Mesothelial cell of epicardium (in vitro differentiated cells): ENCODE measurements around the gene RECQL5. TPM values are rescaled to one million over a fixed set of nuclear protein-coding genes. Genes with fewer than 3 reads are reported as not detected.
"Not testable (repeated sequence)": the region's sequence is repeated elsewhere in the genome, so short reads cannot be mapped to it uniquely, and the experiment has no call there.

Source experiments
- DNase-seq, 2 experiments: peaks; one replicate each; pipeline ENCODE4 v3.0.0; 2021; ENCODE audit warnings: low spot score in 2 of 2; ENCODE audit not compliant: unreplicated experiment in 2 of 2
- H3K27ac Mint-ChIP-seq: 2 replicates; pipeline ENCODE4 v1.8.0; 2021; ENCODE audit warnings: mixed read lengths
- H3K27me3 Mint-ChIP-seq: 2 replicates; pipeline ENCODE4 v1.8.0; 2021; ENCODE audit warnings: low read depth, mixed read lengths
- H3K36me3 Mint-ChIP-seq: 2 replicates; pipeline ENCODE4 v1.8.0; 2021; ENCODE audit warnings: mixed read lengths
- H3K4me1 Mint-ChIP-seq: 2 replicates; pipeline ENCODE4 v1.8.0; 2021; ENCODE audit warnings: mixed read lengths
- H3K4me3 Mint-ChIP-seq: 2 replicates; pipeline ENCODE4 v1.8.0; 2021; ENCODE audit warnings: mild to moderate bottlenecking, moderate library complexity, mixed read lengths
- H3K9me3 Mint-ChIP-seq: 2 replicates; pipeline ENCODE4 v1.8.0; 2021; ENCODE audit warnings: mixed read lengths
- total RNA-seq: library from RNA; stranded (reverse); gene quantifications from 3 replicates; pipeline ENCODE4 v1.2.1, GENCODE V29; 2021
- TF ChIP-seq, protein P1 (sequence below): fragments of 200-600 bp; sonication (generic); IDR thresholded peaks from one replicate; pipeline ENCODE4 v1.5.0; 2021; ENCODE audit warnings: antibody characterized with exemption; ENCODE audit not compliant: unreplicated experiment

RECQL5 gene
- total RNA-seq, 1 donor from 2014 or later = 62.6 TPM

DNA sequence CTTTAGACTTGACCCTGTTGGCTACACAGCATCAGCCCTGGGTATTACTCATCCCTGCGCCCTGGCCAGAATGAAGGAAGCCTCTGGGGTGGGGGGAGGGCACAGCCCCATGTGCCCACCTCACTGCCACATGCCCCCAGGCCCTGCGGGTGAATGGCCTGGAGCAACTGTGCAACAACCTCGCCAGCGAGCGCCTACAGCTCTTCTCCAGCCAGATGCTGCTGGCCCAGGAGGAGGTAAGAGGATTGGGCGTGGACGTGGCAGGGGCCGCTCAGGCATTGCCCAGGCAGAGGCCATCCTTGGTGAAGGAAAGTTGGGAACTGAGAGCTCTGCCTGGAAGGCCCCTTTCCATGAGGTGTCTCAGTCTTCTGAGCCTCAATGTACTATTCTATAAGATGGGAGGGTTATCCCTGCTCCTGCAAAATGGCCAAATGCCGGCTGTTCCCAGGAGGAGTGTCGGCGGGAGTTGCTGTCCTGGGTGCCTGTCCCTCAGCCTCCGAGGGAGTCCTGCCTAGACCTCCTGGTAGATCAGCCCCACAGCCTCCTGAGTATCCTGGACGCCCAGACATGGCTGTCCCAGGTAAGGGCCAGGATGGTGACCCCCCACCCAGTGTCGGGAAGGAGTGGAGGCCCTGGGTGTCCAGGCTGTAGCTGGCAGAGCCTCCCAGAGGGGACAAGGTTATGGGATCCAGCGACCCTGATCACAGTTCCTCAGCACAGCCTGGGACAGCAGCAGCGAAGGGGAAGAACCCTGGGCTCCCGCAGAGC is 70.5 kb downstream of the RECQL5 start:
- TF ChIP-seq, protein P1, sequence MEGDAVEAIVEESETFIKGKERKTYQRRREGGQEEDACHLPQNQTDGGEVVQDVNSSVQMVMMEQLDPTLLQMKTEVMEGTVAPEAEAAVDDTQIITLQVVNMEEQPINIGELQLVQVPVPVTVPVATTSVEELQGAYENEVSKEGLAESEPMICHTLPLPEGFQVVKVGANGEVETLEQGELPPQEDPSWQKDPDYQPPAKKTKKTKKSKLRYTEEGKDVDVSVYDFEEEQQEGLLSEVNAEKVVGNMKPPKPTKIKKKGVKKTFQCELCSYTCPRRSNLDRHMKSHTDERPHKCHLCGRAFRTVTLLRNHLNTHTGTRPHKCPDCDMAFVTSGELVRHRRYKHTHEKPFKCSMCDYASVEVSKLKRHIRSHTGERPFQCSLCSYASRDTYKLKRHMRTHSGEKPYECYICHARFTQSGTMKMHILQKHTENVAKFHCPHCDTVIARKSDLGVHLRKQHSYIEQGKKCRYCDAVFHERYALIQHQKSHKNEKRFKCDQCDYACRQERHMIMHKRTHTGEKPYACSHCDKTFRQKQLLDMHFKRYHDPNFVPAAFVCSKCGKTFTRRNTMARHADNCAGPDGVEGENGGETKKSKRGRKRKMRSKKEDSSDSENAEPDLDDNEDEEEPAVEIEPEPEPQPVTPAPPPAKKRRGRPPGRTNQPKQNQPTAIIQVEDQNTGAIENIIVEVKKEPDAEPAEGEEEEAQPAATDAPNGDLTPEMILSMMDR = no peak
- Mint-ChIP-seq H3K36me3 (no peaks in the 10 kb centered on the region), H3K27me3 (no peaks in the 10 kb centered on the region), H3K9me3 (no peaks in the 10 kb centered on the region), H3K4me1 (no peaks in the 10 kb centered on the region), H3K27ac (no peak overlapping the region), H3K4me3 (no peak overlapping the region)
- DNase-seq = no peak

DNA sequence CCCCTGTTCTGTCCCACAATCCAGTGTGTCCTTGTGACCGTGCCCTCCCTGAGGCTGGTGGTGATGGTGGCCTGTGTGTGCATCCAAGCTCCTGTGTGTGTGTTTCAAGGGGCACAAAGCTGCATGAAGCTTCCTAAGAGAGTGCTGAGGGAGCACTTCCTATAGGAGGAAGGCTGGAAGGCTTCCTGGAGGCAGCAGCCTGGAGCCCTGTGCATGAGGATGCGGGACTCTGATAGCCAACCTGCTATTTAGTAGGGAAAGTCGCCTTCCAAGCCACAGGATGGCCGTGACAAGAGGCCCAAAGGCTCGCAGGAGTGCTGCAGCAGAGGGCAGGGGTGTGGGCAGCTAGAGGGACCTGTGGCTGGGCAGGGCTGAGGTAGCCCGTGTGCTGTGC is 71.0 kb downstream of the RECQL5 start:
- H3K27ac Mint-ChIP-seq = no peak overlapping the region
- DNase-seq = no peak
- TF ChIP-seq, protein P1 = no peak
- H3K27me3 Mint-ChIP-seq = no peaks in the 10 kb centered on the region
- H3K9me3 Mint-ChIP-seq = no peaks in the 10 kb centered on the region
- H3K36me3 Mint-ChIP-seq = no peaks in the 10 kb centered on the region
- no peak overlapping the region for H3K4me3 Mint-ChIP-seq
- H3K4me1 Mint-ChIP-seq = no peaks in the 10 kb centered on the region

DNA sequence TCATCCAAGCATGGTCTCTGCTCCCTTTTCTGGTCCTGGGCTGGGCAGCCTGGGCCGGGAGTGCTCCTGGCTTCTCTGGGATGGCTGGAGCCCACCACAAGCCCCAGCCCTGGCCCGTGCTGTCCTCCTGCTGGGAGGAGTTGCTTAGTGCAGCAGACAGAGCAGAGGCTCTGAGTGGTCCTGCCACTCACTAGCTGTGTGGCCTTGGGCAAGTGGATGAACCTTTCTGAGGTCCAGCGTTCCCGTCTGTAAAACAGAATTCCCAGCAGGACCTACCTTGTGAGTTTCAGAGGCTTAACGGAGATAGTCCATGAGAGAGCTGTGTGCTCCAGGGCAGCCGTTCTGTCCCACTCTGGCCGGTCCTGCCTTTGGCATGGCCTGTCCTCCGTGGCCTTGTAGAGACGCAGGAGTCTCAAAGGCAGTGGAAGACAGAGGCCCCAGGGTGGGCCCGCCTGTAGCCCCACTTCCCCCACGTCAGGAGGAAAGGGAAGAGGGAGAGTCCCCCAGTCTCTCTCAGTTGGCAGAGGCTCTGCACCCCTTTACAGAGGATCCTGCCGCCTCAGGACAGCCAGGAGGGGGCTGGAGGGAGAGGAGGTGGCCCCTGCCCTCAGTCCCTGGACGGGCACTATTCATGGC is 71.6 kb downstream of the RECQL5 start:
- Mint-ChIP-seq H3K4me3 (no peak overlapping the region), H3K4me1 (no peaks in the 10 kb centered on the region), H3K9me3 (no peaks in the 10 kb centered on the region), H3K36me3 (no peaks in the 10 kb centered on the region), H3K27ac (no peak overlapping the region), H3K27me3 (no peaks in the 10 kb centered on the region)
- DNase-seq = no peak
- TF ChIP-seq, protein P1 = no peak

DNA sequence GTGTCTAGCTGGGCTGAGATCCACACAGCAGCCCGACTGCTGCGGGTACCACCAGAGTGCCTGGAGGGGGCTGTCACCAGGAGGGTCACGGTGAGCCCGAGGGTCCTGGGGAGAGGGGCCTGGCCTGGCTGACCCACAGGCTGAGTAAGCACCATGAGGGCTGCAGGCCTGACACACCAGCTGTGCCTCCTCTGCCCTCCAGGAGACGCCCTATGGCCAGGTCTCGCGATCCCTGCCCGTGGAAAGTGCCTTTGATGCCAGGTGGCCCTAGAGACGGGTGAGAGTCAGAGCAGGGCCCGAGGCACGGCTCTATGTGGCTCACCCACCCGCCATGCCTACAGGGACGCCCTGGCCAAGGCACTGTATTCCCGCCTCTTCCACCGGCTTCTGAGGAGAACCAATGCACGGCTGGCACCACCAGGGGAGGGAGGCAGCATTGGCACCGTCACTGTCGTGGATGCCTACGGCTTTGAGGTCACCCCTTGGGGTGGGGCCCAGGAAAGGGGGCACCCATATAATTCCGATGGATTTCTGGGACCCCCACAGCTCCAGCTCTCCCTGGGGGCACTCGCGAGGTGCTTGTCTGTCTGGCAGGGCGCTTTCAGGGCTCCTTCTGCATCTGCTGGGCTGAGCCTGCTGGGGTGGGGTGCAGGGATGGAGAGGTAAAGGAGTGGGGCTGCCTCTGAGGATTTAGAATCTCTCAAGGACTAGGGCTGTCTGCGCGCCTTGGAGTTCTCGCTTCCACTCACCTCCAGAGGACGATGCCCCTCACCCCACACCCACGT is 72.3 kb downstream of the RECQL5 start:
- no peaks in the 10 kb centered on the region for H3K27me3 Mint-ChIP-seq
- H3K27ac Mint-ChIP-seq = no peak overlapping the region
- TF ChIP-seq, protein P1 = no peak
- no peaks in the 10 kb centered on the region for H3K36me3 Mint-ChIP-seq
- no peak for DNase-seq
- no peaks in the 10 kb centered on the region for H3K4me1 Mint-ChIP-seq
- H3K9me3 Mint-ChIP-seq = no peaks in the 10 kb centered on the region
- no peak overlapping the region for H3K4me3 Mint-ChIP-seq

DNA sequence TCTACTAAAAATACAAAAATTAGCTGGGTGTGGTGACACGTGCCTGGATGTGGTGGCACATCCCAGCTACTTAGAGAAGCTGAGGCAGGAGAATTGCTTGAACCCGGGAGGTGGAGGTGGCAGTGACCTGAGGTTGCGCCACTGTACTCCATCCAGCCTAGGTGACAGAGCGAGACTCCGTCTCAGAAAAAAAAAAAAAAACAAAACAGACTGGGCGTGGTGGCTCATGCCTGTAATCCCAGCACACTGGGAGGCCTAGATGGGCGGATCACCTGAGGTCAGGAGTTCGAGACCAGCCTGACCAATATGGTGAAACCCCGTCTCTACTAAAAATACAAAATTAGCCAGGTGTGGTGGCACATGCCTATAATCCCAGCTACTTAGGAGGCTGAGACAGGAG is 73.5 kb downstream of the RECQL5 start:
- not testable (repeated sequence) for H3K4me3 Mint-ChIP-seq, H3K4me1 Mint-ChIP-seq, H3K36me3 Mint-ChIP-seq, H3K9me3 Mint-ChIP-seq, H3K27me3 Mint-ChIP-seq, DNase-seq, H3K27ac Mint-ChIP-seq
